ENCODE results near the gene SCGB3A1. TPM values are rescaled to one million over a fixed set of nuclear protein-coding genes. Genes with fewer than 3 reads are reported as not detected.

SCGB3A1 gene
- total and polyA plus RNA-seq, 7 donors: 0.46 TPM; not detected in 6

GRCh38 chr5:180612683-180613082 is 21.4 kb upstream of the SCGB3A1 start:
- Histone ChIP-seq H3K4me3 (no peak overlapping the region), H3K27me3 (ENCODE audit: insufficient read depth in 3 of 3, low read length in 2 of 3) (peaks cover 0 to 4% (median 4%) of the 10 kb centered on the region in 3 donors), H3K27ac (no peak overlapping the region), H3K4me1 (no peaks in the 10 kb centered on the region), H3K36me3 (ENCODE audit: insufficient read depth in 1 of 2, low read depth in 1 of 2) (no peaks in the 10 kb centered on the region), H3K9me3 (no peaks in the 10 kb centered on the region)
- ATAC-seq: no peak
- 75 to 89% (median 80%) methylated on average over 14 to 15 of the region's 15 CpGs for WGBS, 3 donors
- intact Hi-C loops (cut with DNase I): no loop called here
- no peak for DNase-seq
- no peak for TF ChIP-seq CTCF (IDR thresholded peaks at IDR 0.05)

- Histone ChIP-seq H3K4me3 (no peak overlapping the region), H3K27me3 (ENCODE audit: insufficient read depth in 3 of 3, low read length in 2 of 3) (peaks cover 0 to 4% (median 4%) of the 10 kb centered on the region in 3 donors), H3K4me1 (no peaks in the 10 kb centered on the region), H3K27ac (no peak overlapping the region), H3K36me3 (ENCODE audit: insufficient read depth in 1 of 2, low read depth in 1 of 2) (no peaks in the 10 kb centered on the region), H3K9me3 (no peaks in the 10 kb centered on the region)
- no peak for TF ChIP-seq CTCF (IDR thresholded peaks at IDR 0.05)
- intact Hi-C loops (cut with DNase I): no loop called here
- WGBS, 3 donors: 85 to 87% (median 86%) methylated on average over 23 to 30 of the region's 30 CpGs
- DNase-seq (no peak), ATAC-seq (no peak)
Observed at GRCh38 chr5:180611140-180611850, 20.0 kb upstream of the SCGB3A1 start.

- Histone ChIP-seq H3K27ac (no peak overlapping the region), H3K4me1 (no peaks in the 10 kb centered on the region), H3K4me3 (no peak overlapping the region), H3K27me3 (ENCODE audit: insufficient read depth in 3 of 3, low read length in 2 of 3) (peaks cover 0 to 4% (median 4%) of the 10 kb centered on the region in 3 donors), H3K9me3 (no peaks in the 10 kb centered on the region), H3K36me3 (ENCODE audit: insufficient read depth in 1 of 2, low read depth in 1 of 2) (no peaks in the 10 kb centered on the region)
- intact Hi-C loops (cut with DNase I): no loop called here
- ATAC-seq (no peak), DNase-seq (no peak)
- TF ChIP-seq CTCF (IDR thresholded peaks at IDR 0.05): no peak
- 69 to 77% (median 72%) methylated on average over 23 of the region's 23 CpGs for WGBS, 3 donors
Observed at GRCh38 chr5:180609817-180610550, 18.7 kb upstream of the SCGB3A1 start.

GRCh38 chr5:180609386-180609785 is 18.1 kb upstream of the SCGB3A1 start:
- Histone ChIP-seq H3K9me3 (no peaks in the 10 kb centered on the region), H3K27ac (no peak overlapping the region), H3K27me3 (ENCODE audit: insufficient read depth in 3 of 3, low read length in 2 of 3) (peaks cover 0 to 4% (median 4%) of the 10 kb centered on the region in 3 donors), H3K4me3 (no peak overlapping the region), H3K36me3 (ENCODE audit: insufficient read depth in 1 of 2, low read depth in 1 of 2) (no peaks in the 10 kb centered on the region), H3K4me1 (no peaks in the 10 kb centered on the region)
- intact Hi-C loops (cut with DNase I): no loop called here
- TF ChIP-seq CTCF (IDR thresholded peaks at IDR 0.05): no peak
- 71 to 86% (median 81%) methylated on average over 15 of the region's 15 CpGs for WGBS, 3 donors
- DNase-seq (no peak), ATAC-seq (no peak)
